Measurements from ENCODE around the gene TOR1B. TPM values are rescaled to one million over a fixed set of nuclear protein-coding genes. Genes with fewer than 3 reads are reported as not detected.

Gene TOR1B
- polyA plus RNA-seq, 1 of the 3 experiments (the other 2 are of a cell fraction), result 37.4 TPM

GRCh38 chr9:129768486-129768885 is 34.5 kb upstream of the TOR1B start:
- POLR2A ChIA-PET, result no interaction called here

GRCh38 chr9:129769669-129770068 is 33.3 kb upstream of the TOR1B start:
- no peak for DNase-seq
- Histone ChIP-seq H3K27me3 (ENCODE audit: insufficient read depth) (no peaks in the 10 kb centered on the region), H3K9ac (no peak overlapping the region), H3K36me3 (replicated peaks in 1 of 2; ENCODE audit: control insufficient read depth in 1 of 2, insufficient read depth in 2 of 2, low read length in 1 of 2) (no peaks in the 10 kb centered on the region), H2AFZ (ENCODE audit: low read depth) (no peak overlapping the region), H3K9me3 (no peaks in the 10 kb centered on the region), H3K4me3 (ENCODE audit: low read depth in 2 of 2, low read length in 1 of 2) (no peak overlapping the region), H3K4me2 (no peak overlapping the region), H4K20me1 (ENCODE audit: insufficient read depth) (no peaks in the 10 kb centered on the region), H3F3A (replicated peaks; ENCODE audit: insufficient read depth) (no peaks in the 10 kb centered on the region), H3K79me2 (ENCODE audit: insufficient read depth) (no peaks in the 10 kb centered on the region), H3K9me2 (no peaks in the 10 kb centered on the region), H3K4me1 (ENCODE audit: control insufficient read depth in 1 of 2, insufficient read depth in 2 of 2, low read depth in 1 of 2, low read length in 1 of 2) (no peaks in the 10 kb centered on the region; a peak in 1 of 4 replicates), H3K27ac (ENCODE audit: low read depth in 2 of 2, low read length in 1 of 2) (no peak overlapping the region)
- POLR2A ChIA-PET, result no interaction called here
- WGBS (ENCODE audit: low lambda C conversion rate), result 81% methylated on average over 5 of the region's 5 CpGs
- TF ChIP-seq ZBTB33 (IDR thresholded peaks at IDR 0.05; ENCODE audit: borderline replicate concordance, low read depth), result no peak
- CTCF ChIA-PET, result interaction anchor here (1.2 to 1.8 kb wide), 2 partner anchors 32 to 127 kb away, joined by 4 to 6 read pairs; no protein-coding TSS in a partner anchor

More at GRCh38 chr9:129768486-129768885, 34.5 kb upstream of the TOR1B start:
- CTCF ChIA-PET, result interaction anchor here (1.8 to 2.9 kb wide), 2 partner anchors 30 to 42 kb away, joined by 6 to 14 read pairs; no protein-coding TSS in a partner anchor
- Histone ChIP-seq H3K9me3 (no peaks in the 10 kb centered on the region), H3K27ac (ENCODE audit: low read depth in 2 of 2, low read length in 1 of 2) (no peak overlapping the region), H3K4me1 (ENCODE audit: control insufficient read depth in 1 of 2, insufficient read depth in 2 of 2, low read depth in 1 of 2, low read length in 1 of 2) (no peaks in the 10 kb centered on the region), H3K79me2 (ENCODE audit: insufficient read depth) (no peaks in the 10 kb centered on the region), H3K36me3 (replicated peaks in 1 of 2; ENCODE audit: control insufficient read depth in 1 of 2, insufficient read depth in 2 of 2, low read length in 1 of 2) (no peaks in the 10 kb centered on the region), H3K9me2 (no peaks in the 10 kb centered on the region), H3K9ac (no peak overlapping the region), H3K27me3 (ENCODE audit: insufficient read depth) (no peaks in the 10 kb centered on the region), H2AFZ (ENCODE audit: low read depth) (no peak overlapping the region), H3K4me3 (ENCODE audit: low read depth in 2 of 2, low read length in 1 of 2) (no peak overlapping the region), H4K20me1 (ENCODE audit: insufficient read depth) (no peaks in the 10 kb centered on the region), H3K4me2 (no peak overlapping the region), H3F3A (replicated peaks; ENCODE audit: insufficient read depth) (no peaks in the 10 kb centered on the region)
- WGBS (ENCODE audit: low lambda C conversion rate), result 94% methylated on average over 6 of the region's 6 CpGs
- no peak for TF ChIP-seq JUND (IDR thresholded peaks at IDR 0.05)
- TF ChIP-seq USF1 (IDR thresholded peaks at IDR 0.05; ENCODE audit: borderline replicate concordance, low read depth), result no peak
- no peak for TF ChIP-seq NFIC (IDR thresholded peaks at IDR 0.05; ENCODE audit: borderline replicate concordance)
- no peak for TF ChIP-seq TAF1 (IDR thresholded peaks at IDR 0.05; ENCODE audit: borderline replicate concordance, low read depth, low read length)
- no peak for TF ChIP-seq FOSL2 (IDR thresholded peaks at IDR 0.05; ENCODE audit: borderline replicate concordance, low read depth)
- TF ChIP-seq EZH2phosphoT487 (IDR thresholded peaks at IDR 0.05; ENCODE audit: borderline replicate concordance, low read depth), result no peak
- no peak for TF ChIP-seq RFX5 (IDR thresholded peaks at IDR 0.05; ENCODE audit: low read length)
- TF ChIP-seq RXRA (IDR thresholded peaks at IDR 0.05; ENCODE audit: borderline replicate concordance, low read depth), result no peak
- no peak for DNase-seq
